DND-41 (cell line): ENCODE measurements around the gene UBE3A.
A peak's percentile ranks its signal among the peaks of the same experiment; 100 is the strongest.

Experiments
- ATAC-seq: fragments of 200-7000 bp; cut with Tn5 transposase; 3 replicates; pipeline ENCODE4 v1.9.1; 2021; ENCODE audit warnings: low read depth; ENCODE audit not compliant: insufficient read depth
- DNase-seq: peaks from one replicate; pipeline ENCODE4 v3.0.0-alpha.2; 2020
- H2AFZ ChIP-seq: 2 replicates; pipeline ENCODE4 v1.6.0; 2012; ENCODE audit warnings: low read depth, low read length
- H3K27ac ChIP-seq: 2 replicates; pipeline ENCODE4 v1.5.1; 2012; ENCODE audit warnings: low read length, inconsistent platforms
- H3K27me3 ChIP-seq: fragments of 200-600 bp; sonication (generic); 2 replicates; pipeline ENCODE4 v1.6.0; 2012; ENCODE audit warnings: low read length, mild to moderate bottlenecking, inconsistent platforms; ENCODE audit not compliant: insufficient read depth, poor library complexity
- H3K36me3 ChIP-seq: 2 replicates; pipeline ENCODE4 v1.5.1; 2012; ENCODE audit warnings: low read length, inconsistent platforms; ENCODE audit not compliant: insufficient read depth
- H3K4me1 ChIP-seq: 2 replicates; pipeline ENCODE4 v1.5.1; 2012; ENCODE audit warnings: mild to moderate bottlenecking, low read length; ENCODE audit not compliant: insufficient read depth
- H3K4me2 ChIP-seq: 2 replicates; pipeline ENCODE4 v1.6.0; 2012; ENCODE audit warnings: mild to moderate bottlenecking, moderate library complexity, low read length, inconsistent platforms; ENCODE audit not compliant: insufficient read depth
- H3K4me3 ChIP-seq, 2 experiments: fragments of 200-600 bp in 1 of 2; shearing (Covaris generic) in 1 of 2; 2 replicates each; pipeline ENCODE4 v1.5.1; 2012 to 2016; ENCODE audit warnings: inconsistent platforms in 2 of 2, low read length in 2 of 2, mild to moderate bottlenecking in 2 of 2, low read depth in 1 of 2, moderate library complexity in 1 of 2
- H3K79me2 ChIP-seq: 2 replicates; pipeline ENCODE4 v1.6.0; 2012; ENCODE audit warnings: low read length, inconsistent platforms; ENCODE audit not compliant: insufficient read depth
- H3K9ac ChIP-seq: 2 replicates; pipeline ENCODE4 v1.6.0; 2012; ENCODE audit warnings: low read depth, mild to moderate bottlenecking, inconsistent platforms, low read length, moderate library complexity
- H3K9me3 ChIP-seq: 2 replicates; pipeline ENCODE4 v1.5.1; 2012; ENCODE audit warnings: low read length, moderate library complexity, mild to moderate bottlenecking, inconsistent platforms; ENCODE audit not compliant: insufficient read depth, severe bottlenecking
- H4K20me1 ChIP-seq: 2 replicates; pipeline ENCODE4 v1.6.0; 2012; ENCODE audit warnings: low read length; ENCODE audit not compliant: insufficient read depth
- CTCF ChIP-seq: IDR thresholded peaks from 2 replicates; pipeline ENCODE4 v1.5.1; 2012; ENCODE audit warnings: borderline replicate concordance, low read length, moderate library complexity, mild to moderate bottlenecking; ENCODE audit not compliant: poor library complexity, severe bottlenecking; ENCODE audit errors: extremely low read depth
- EZH2 ChIP-seq: IDR thresholded peaks from 3 replicates; pipeline ENCODE4 v1.6.1; 2012; ENCODE audit warnings: borderline replicate concordance, low read depth, mild to moderate bottlenecking, moderate library complexity, low read length, inconsistent platforms; ENCODE audit not compliant: severe bottlenecking

Gene UBE3A

GRCh38 chr15:25439369-25439836 is 579 bp upstream of the UBE3A start:
- Histone ChIP-seq H3K79me2 (peaks cover 50% of the 10 kb centered on the region), H3K4me2 (peak overlapping the region; percentile 85)

GRCh38 chr15:25437777-25438600 is 835 bp downstream of the UBE3A start:
- Histone ChIP-seq H3K4me1 (peaks cover 47% of the 10 kb centered on the region), H3K4me3 (peak overlapping the region; percentile 84 to 96), H3K9ac (peak overlapping the region; percentile 92), H3K27ac (peak overlapping the region; percentile 89), H3K9me3 (no peaks in the 10 kb centered on the region), H3K36me3 (peaks cover 11% of the 10 kb centered on the region), H3K4me2 (peak overlapping the region; percentile 84), H3K79me2 (peaks cover 64% of the 10 kb centered on the region), H2AFZ (peak overlapping the region; percentile 70), H3K27me3 (no peaks in the 10 kb centered on the region), H4K20me1 (peaks cover 47% of the 10 kb centered on the region)
- ATAC-seq, result peak; percentile 45
- no peak for TF ChIP-seq EZH2
- peak; percentile 27 for TF ChIP-seq CTCF
- DNase-seq, result peak; percentile 54

More at GRCh38 chr15:25439369-25439836, 579 bp upstream of the UBE3A start:
- Histone ChIP-seq H3K27ac (peak overlapping the region; percentile 98), H3K4me1 (peaks cover 44% of the 10 kb centered on the region), H4K20me1 (peaks cover 37% of the 10 kb centered on the region), H3K4me3 (peak overlapping the region; percentile 84 to 85; a peak in 3 of 4 replicates), H3K9me3 (no peaks in the 10 kb centered on the region), H3K9ac (peak overlapping the region; percentile 92), H3K36me3 (peaks cover 11% of the 10 kb centered on the region), H3K27me3 (no peaks in the 10 kb centered on the region), H2AFZ (peak overlapping the region; percentile 88)
- ATAC-seq (no peak; the same call in 2 of the 3 replicates), DNase-seq (no peak)
- no peak for TF ChIP-seq EZH2
- TF ChIP-seq CTCF, result no peak

GRCh38 chr15:25436707-25437106 is 2.1 kb downstream of the UBE3A start:
- no peaks in the 10 kb centered on the region for H3K27me3 ChIP-seq
- peaks cover 58% of the 10 kb centered on the region for H4K20me1 ChIP-seq
- H2AFZ ChIP-seq, result no peak overlapping the region
- no peak overlapping the region for H3K27ac ChIP-seq
- H3K4me3 ChIP-seq, result peak overlapping the region; percentile 84 to 96; a peak in 3 of 4 replicates
- peak overlapping the region; percentile 84 for H3K4me2 ChIP-seq
- ATAC-seq, result no peak
- H3K4me1 ChIP-seq, result peaks cover 51% of the 10 kb centered on the region
- no peaks in the 10 kb centered on the region for H3K9me3 ChIP-seq
- TF ChIP-seq EZH2 (no peak), CTCF (no peak)
- H3K36me3 ChIP-seq, result peaks cover 11% of the 10 kb centered on the region
- DNase-seq, result no peak
- peaks cover 77% of the 10 kb centered on the region for H3K79me2 ChIP-seq
- peak overlapping the region; percentile 92 for H3K9ac ChIP-seq
